Karpas-422 (cell line): ENCODE measurements around the gene CELF6. TPM values are rescaled to one million over a fixed set of nuclear protein-coding genes. Genes with fewer than 3 reads are reported as not detected.

Experiments used
- DNase-seq: peaks from one replicate; pipeline ENCODE4 v3.0.0-alpha.2; 2015
- H2AFZ ChIP-seq: fragments of 200-600 bp; sonication (generic); 2 replicates; pipeline ENCODE4 v1.6.1; 2014; ENCODE audit warnings: antibody characterized with exemption, low read length, mixed read lengths
- H3K27ac ChIP-seq: fragments of 200-600 bp; sonication (generic); 2 replicates; pipeline ENCODE4 v1.5.1; 2014; ENCODE audit warnings: mild to moderate bottlenecking, low read length, moderate library complexity
- H3K27me3 ChIP-seq: fragments of 200-600 bp; sonication (generic); 2 replicates; pipeline ENCODE4 v1.6.1; 2014; ENCODE audit warnings: low read length, mixed read lengths
- H3K36me3 ChIP-seq: fragments of 200-600 bp; sonication (generic); 2 replicates; pipeline ENCODE4 v1.6.1; 2014; ENCODE audit warnings: low read length, mixed read lengths; ENCODE audit not compliant: insufficient read depth
- H3K4me1 ChIP-seq: fragments of 200-600 bp; sonication (generic); 2 replicates; pipeline ENCODE4 v1.6.1; 2014; ENCODE audit warnings: mild to moderate bottlenecking, low read length, mixed read lengths
- H3K4me2 ChIP-seq: fragments of 200-600 bp; sonication (generic); 2 replicates; pipeline ENCODE4 v1.6.1; 2014; ENCODE audit warnings: low read length, low read depth, mild to moderate bottlenecking; ENCODE audit not compliant: poor library complexity, severe bottlenecking
- H3K4me3 ChIP-seq: fragments of 200-600 bp; sonication (generic); 2 replicates; pipeline ENCODE4 v1.5.1; 2014; ENCODE audit warnings: mild to moderate bottlenecking, antibody characterized with exemption, low read length, mixed read lengths
- H3K79me2 ChIP-seq: fragments of 200-600 bp; sonication (generic); 2 replicates; pipeline ENCODE4 v1.6.1; 2014; ENCODE audit warnings: mild to moderate bottlenecking, low read length, mixed read lengths
- H3K9ac ChIP-seq: fragments of 200-600 bp; sonication (generic); 2 replicates; pipeline ENCODE4 v1.6.0; 2014; ENCODE audit warnings: low read length
- H3K9me2 ChIP-seq: fragments of 200-600 bp; sonication (generic), shearing (Covaris generic); replicated peaks from 2 replicates; pipeline ENCODE4 v1.6.0; 2014; ENCODE audit warnings: mild to moderate bottlenecking, low read length, moderate library complexity; ENCODE audit not compliant: insufficient read depth
- H3K9me3 ChIP-seq: fragments of 300-700, 200-600 bp; sonication (generic); 2 replicates; pipeline ENCODE4 v1.6.1; 2014; ENCODE audit warnings: low read length, mixed read lengths
- H4K20me1 ChIP-seq: fragments of 200-600 bp; sonication (generic); 2 replicates; pipeline ENCODE4 v1.6.1; 2014; ENCODE audit warnings: mild to moderate bottlenecking, antibody characterized with exemption, low read length, low read depth; ENCODE audit not compliant: insufficient read depth
- total RNA-seq: library from RNA; depleted of rRNA; stranded (reverse); fragments of >200 nt; shearing (Covaris generic); gene quantifications from 2 replicates; pipeline ENCODE4 v1.2.3, GENCODE V29; 2014; ENCODE audit warnings: low replicate concordance

CELF6 gene
- total RNA-seq, 1 experiment from 2014 or later, result 4.6 TPM

DNA sequence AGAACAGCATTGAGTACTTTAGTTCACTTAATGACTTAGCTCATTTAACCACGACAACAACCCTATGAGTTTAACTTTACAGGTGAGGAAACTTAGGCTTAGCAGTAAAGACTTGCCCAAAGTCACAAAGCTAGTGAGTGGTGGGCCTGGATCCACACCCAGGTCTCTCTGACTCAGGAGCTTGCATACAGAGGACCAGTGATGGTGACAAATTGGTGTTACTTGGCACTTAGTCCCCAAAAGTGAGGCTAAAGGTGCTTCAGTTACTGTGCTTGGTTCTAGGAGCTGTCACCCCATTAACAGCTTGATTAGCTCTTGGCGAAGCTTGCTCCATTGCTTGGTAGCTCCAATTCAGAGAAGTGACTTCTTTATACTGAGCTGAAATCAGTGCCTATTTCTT, 6.1 kb downstream of the CELF6 start:
- Histone ChIP-seq H3K36me3 (no peaks in the 10 kb centered on the region), H3K27me3 (no peaks in the 10 kb centered on the region), H3K4me1 (no peaks in the 10 kb centered on the region), H4K20me1 (no peaks in the 10 kb centered on the region), H3K9ac (no peak overlapping the region), H3K9me2 (no peaks in the 10 kb centered on the region), H3K79me2 (no peaks in the 10 kb centered on the region), H3K4me2 (no peak overlapping the region), H3K27ac (no peak overlapping the region), H3K9me3 (no peaks in the 10 kb centered on the region), H2AFZ (no peak overlapping the region), H3K4me3 (no peak overlapping the region)
- no peak for DNase-seq

- H3K9ac ChIP-seq, result no peak overlapping the region
- no peaks in the 10 kb centered on the region for H3K9me3 ChIP-seq
- no peaks in the 10 kb centered on the region for H3K79me2 ChIP-seq
- H2AFZ ChIP-seq, result no peak overlapping the region
- H3K4me2 ChIP-seq, result no peak overlapping the region
- H3K27ac ChIP-seq, result no peak overlapping the region
- no peak for DNase-seq
- no peaks in the 10 kb centered on the region for H3K4me1 ChIP-seq
- no peak overlapping the region for H3K4me3 ChIP-seq
- no peaks in the 10 kb centered on the region for H4K20me1 ChIP-seq
- no peaks in the 10 kb centered on the region for H3K27me3 ChIP-seq
- H3K36me3 ChIP-seq, result no peaks in the 10 kb centered on the region
- H3K9me2 ChIP-seq, result no peaks in the 10 kb centered on the region
Observed at GRCh38 chr15:72313448-72313840, 6.5 kb downstream of the CELF6 start.

- Histone ChIP-seq H3K9ac (no peak overlapping the region), H3K79me2 (no peaks in the 10 kb centered on the region)
- DNase-seq, result peak; percentile 89
Observed at GRCh38 chr15:72312605-72313447, 7.1 kb downstream of the CELF6 start.

DNA sequence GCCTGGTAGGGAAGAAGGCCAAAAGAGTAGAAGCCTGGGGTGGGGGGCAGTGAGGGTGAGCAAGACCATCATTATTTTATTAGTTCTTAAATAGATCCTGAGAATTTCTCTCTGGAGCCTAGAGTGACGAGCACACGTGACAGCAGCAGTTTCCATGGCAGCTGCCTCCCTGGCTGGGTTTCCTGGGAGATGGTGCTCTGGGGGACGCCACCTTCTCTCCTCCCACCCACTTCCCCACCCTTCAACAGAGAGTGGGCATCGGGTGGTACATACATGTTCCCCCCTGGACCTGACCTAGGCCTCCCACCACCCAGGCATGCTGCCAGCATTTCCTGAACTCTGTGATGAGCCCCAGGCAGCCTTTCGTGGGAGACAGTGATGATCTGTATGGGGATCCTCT, 12.9 kb downstream of the CELF6 start:
- Histone ChIP-seq H3K36me3 (no peaks in the 10 kb centered on the region), H3K79me2 (no peaks in the 10 kb centered on the region), H3K9me3 (no peaks in the 10 kb centered on the region), H3K9ac (no peak overlapping the region), H3K27me3 (no peaks in the 10 kb centered on the region), H3K9me2 (no peaks in the 10 kb centered on the region), H3K4me1 (peaks cover 8% of the 10 kb centered on the region; the same call in 1 of the 2 replicates), H3K27ac (no peak overlapping the region), H3K4me3 (no peak overlapping the region), H4K20me1 (no peaks in the 10 kb centered on the region), H2AFZ (no peak overlapping the region), H3K4me2 (no peak overlapping the region)
- no peak for DNase-seq

More at GRCh38 chr15:72312605-72313447, 7.1 kb downstream of the CELF6 start:
- H3K4me1 ChIP-seq, result no peaks in the 10 kb centered on the region
- H3K4me2 ChIP-seq, result no peak overlapping the region
- H2AFZ ChIP-seq, result no peak overlapping the region
- H3K9me2 ChIP-seq, result no peaks in the 10 kb centered on the region
- H3K4me3 ChIP-seq, result no peak overlapping the region
- no peaks in the 10 kb centered on the region for H3K27me3 ChIP-seq
- no peaks in the 10 kb centered on the region for H3K36me3 ChIP-seq
- no peaks in the 10 kb centered on the region for H4K20me1 ChIP-seq
- no peaks in the 10 kb centered on the region for H3K9me3 ChIP-seq
- H3K27ac ChIP-seq, result no peak overlapping the region

DNA sequence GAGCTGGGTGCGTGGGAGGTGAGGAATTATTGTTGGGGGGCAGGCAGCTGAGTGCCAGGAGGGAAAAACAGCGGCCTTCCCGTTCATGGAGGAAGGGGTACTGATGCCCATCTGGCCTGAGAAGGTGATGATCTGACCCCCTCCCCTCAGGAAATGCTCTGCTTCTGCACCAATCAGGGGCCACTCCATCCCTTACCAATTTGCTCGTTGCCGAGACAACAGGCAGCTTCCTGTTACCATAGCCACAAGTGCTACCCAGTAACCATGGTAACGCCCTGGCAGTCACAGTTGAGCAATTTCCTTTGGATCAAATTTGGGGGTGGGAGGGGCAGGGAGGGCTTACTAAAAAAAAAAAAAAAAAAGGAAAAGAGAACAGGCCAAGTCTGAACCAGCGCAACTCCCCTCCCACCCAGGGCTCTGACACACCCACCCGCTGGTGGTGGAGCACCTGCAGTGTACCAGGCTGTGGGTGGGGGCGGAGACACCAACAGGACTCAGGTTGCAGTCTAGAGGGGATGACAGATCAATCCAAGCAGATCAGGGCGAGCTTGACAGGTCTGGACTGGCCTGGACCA, 13.7 kb downstream of the CELF6 start:
- DNase-seq, result peak; percentile 68
- Histone ChIP-seq H2AFZ (no peak overlapping the region), H3K79me2 (no peaks in the 10 kb centered on the region)

DNA sequence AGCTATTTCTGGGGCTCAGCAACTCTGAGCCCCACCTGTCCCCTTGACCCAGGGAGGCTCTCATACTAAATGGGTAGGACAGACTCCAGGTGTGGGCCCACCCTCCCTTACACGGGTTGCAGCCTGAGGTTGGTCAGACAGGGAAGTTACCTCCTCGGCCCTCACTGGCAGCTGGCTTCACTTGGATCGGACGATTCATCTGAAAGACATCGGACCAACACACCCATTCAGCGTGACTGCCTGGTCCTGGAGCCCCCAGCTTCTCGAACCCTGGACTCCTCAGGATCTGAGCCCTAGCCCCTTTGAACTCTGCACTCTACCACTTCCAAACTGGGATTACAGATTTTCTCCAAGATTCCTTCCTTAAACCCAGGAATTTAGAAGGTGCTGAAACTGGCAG, 15.4 kb downstream of the CELF6 start:
- no peak overlapping the region for H3K27ac ChIP-seq
- H3K79me2 ChIP-seq, result no peaks in the 10 kb centered on the region
- no peak for DNase-seq
- no peak overlapping the region for H3K9ac ChIP-seq
- no peak overlapping the region for H2AFZ ChIP-seq
- H3K4me2 ChIP-seq, result no peak overlapping the region
- no peaks in the 10 kb centered on the region for H3K36me3 ChIP-seq
- no peak overlapping the region for H3K4me3 ChIP-seq
- H3K4me1 ChIP-seq, result peaks cover 8% of the 10 kb centered on the region; the same call in 1 of the 2 replicates
- no peaks in the 10 kb centered on the region for H3K9me3 ChIP-seq
- no peaks in the 10 kb centered on the region for H4K20me1 ChIP-seq
- H3K27me3 ChIP-seq, result no peaks in the 10 kb centered on the region
- no peaks in the 10 kb centered on the region for H3K9me2 ChIP-seq

More for the DNA sequence above, 13.7 kb downstream of the CELF6 start:
- H3K4me1 ChIP-seq, result peaks cover 8% of the 10 kb centered on the region; the same call in 1 of the 2 replicates
- H3K36me3 ChIP-seq, result no peaks in the 10 kb centered on the region
- no peaks in the 10 kb centered on the region for H3K27me3 ChIP-seq
- no peaks in the 10 kb centered on the region for H3K9me2 ChIP-seq
- no peaks in the 10 kb centered on the region for H4K20me1 ChIP-seq
- no peak overlapping the region for H3K9ac ChIP-seq
- no peak overlapping the region for H3K4me2 ChIP-seq
- H3K9me3 ChIP-seq, result no peaks in the 10 kb centered on the region
- no peak overlapping the region for H3K27ac ChIP-seq
- H3K4me3 ChIP-seq, result no peak overlapping the region

DNA sequence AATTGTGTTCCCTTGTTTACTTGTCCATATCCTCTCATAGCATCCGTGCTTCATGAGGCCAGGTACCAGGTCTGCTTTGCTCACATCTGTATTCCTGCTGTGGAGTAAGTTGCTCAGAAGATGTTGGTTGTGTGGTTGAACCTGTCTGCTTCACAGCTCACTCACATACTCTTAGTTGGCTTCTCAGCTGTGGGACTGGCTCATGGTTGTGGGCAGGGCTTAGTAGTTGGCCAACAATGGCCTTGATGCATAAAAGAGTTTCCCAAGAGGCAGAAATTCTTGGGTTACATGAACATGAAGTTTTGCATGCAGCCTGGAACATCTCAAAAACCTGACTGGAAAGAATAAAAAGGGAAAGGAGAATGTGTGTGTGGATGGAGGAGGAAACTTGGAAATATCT, 17.0 kb downstream of the CELF6 start:
- no peak for DNase-seq
- Histone ChIP-seq H3K4me1 (peaks cover 8% of the 10 kb centered on the region; the same call in 1 of the 2 replicates), H3K9me2 (no peaks in the 10 kb centered on the region)

GRCh38 chr15:72289597-72290325, 30.2 kb downstream of the CELF6 start:
- Histone ChIP-seq H2AFZ (no peak overlapping the region), H3K27ac (no peak overlapping the region), H3K27me3 (no peaks in the 10 kb centered on the region)

More for the DNA sequence above, 17.0 kb downstream of the CELF6 start:
- H2AFZ ChIP-seq, result no peak overlapping the region
- no peak overlapping the region for H3K4me2 ChIP-seq
- H3K79me2 ChIP-seq, result no peaks in the 10 kb centered on the region
- no peak overlapping the region for H3K27ac ChIP-seq
- no peaks in the 10 kb centered on the region for H3K9me3 ChIP-seq
- H3K9ac ChIP-seq, result no peak overlapping the region
- H3K27me3 ChIP-seq, result no peaks in the 10 kb centered on the region
- H3K4me3 ChIP-seq, result no peak overlapping the region
- H4K20me1 ChIP-seq, result no peaks in the 10 kb centered on the region
- H3K36me3 ChIP-seq, result no peaks in the 10 kb centered on the region

More at GRCh38 chr15:72289597-72290325, 30.2 kb downstream of the CELF6 start:
- no peak for DNase-seq
- Histone ChIP-seq H3K4me1 (no peaks in the 10 kb centered on the region), H3K79me2 (no peaks in the 10 kb centered on the region), H3K9me2 (no peaks in the 10 kb centered on the region), H4K20me1 (0 out of 2 replicates have a peak, but pooled peaks cover 3% of the 10 kb centered on the region), H3K9ac (no peak overlapping the region), H3K4me3 (no peak overlapping the region), H3K36me3 (no peaks in the 10 kb centered on the region), H3K4me2 (no peak overlapping the region), H3K9me3 (no peaks in the 10 kb centered on the region)
